ENCODE results near the gene PRMT3.

- TF ChIP-seq POLR2AphosphoS5 (IDR thresholded peaks at IDR 0.05): no peak
- TF ChIP-seq POLR2A (IDR thresholded peaks at IDR 0.05): no peak
- TF ChIP-seq, protein P1, sequence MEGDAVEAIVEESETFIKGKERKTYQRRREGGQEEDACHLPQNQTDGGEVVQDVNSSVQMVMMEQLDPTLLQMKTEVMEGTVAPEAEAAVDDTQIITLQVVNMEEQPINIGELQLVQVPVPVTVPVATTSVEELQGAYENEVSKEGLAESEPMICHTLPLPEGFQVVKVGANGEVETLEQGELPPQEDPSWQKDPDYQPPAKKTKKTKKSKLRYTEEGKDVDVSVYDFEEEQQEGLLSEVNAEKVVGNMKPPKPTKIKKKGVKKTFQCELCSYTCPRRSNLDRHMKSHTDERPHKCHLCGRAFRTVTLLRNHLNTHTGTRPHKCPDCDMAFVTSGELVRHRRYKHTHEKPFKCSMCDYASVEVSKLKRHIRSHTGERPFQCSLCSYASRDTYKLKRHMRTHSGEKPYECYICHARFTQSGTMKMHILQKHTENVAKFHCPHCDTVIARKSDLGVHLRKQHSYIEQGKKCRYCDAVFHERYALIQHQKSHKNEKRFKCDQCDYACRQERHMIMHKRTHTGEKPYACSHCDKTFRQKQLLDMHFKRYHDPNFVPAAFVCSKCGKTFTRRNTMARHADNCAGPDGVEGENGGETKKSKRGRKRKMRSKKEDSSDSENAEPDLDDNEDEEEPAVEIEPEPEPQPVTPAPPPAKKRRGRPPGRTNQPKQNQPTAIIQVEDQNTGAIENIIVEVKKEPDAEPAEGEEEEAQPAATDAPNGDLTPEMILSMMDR (IDR thresholded peaks at IDR 0.05): no peak
These were observed 35.7 kb upstream of the PRMT3 start for GRCh38 chr11:20351751-20352262.

All from breast epithelium (tissue), 3 donors.